ENCODE results near the gene VEZF1. TPM values are rescaled to one million over a fixed set of nuclear protein-coding genes. Genes with fewer than 3 reads are reported as not detected.

The VEZF1 gene
- total and polyA plus RNA-seq, 2 of the 8 experiments (the other 6 are each of a cell fraction or from before 2014, with no cell fraction given) = 28.9 to 61.9 TPM

GRCh38 chr17:58002973-58003372, 14.9 kb upstream of the VEZF1 start:
- Histone ChIP-seq H3K36me3 (ENCODE audit: control insufficient read depth in 2 of 4, insufficient read depth in 4 of 4, low read length in 3 of 4) (peaks cover 13 to 68% (median 43%) of the 10 kb centered on the region in 4 experiments), H3K9ac (replicated peaks in 1 of 4; ENCODE audit: extremely low read depth in 1 of 4, low read depth in 3 of 4, low read length in 3 of 4) (no peak overlapping the region), H3K18ac (ENCODE audit: extremely low read depth, low read length) (no peak overlapping the region), H3K9me3 (ENCODE audit: insufficient read depth in 2 of 2, low read depth in 1 of 2, low read length in 1 of 2) (no peaks in the 10 kb centered on the region), H2AK5ac (ENCODE audit: low read depth, low read length) (no peak overlapping the region), H3K27ac (ENCODE audit: low read depth, low read length) (no peak overlapping the region), H3K4ac (replicated peaks; ENCODE audit: insufficient read length, low read depth, low read length) (no peak overlapping the region), H3K4me2 (ENCODE audit: insufficient read depth in 1 of 2, low read depth in 2 of 2, low read length in 2 of 2) (no peak overlapping the region), H2AFZ (ENCODE audit: low read length) (no peak overlapping the region), H3K14ac (ENCODE audit: insufficient read length) (no peak overlapping the region), H2BK120ac (replicated peaks; ENCODE audit: low read depth, low read length) (no peak overlapping the region), H3K23me2 (ENCODE audit: low read depth, low read length) (peaks cover 10% of the 10 kb centered on the region), H3K4me3 (ENCODE audit: extremely low read depth in 1 of 4, insufficient read depth in 2 of 4, low read depth in 3 of 4, low read length in 4 of 4) (0 out of 8 replicates have a peak overlapping the region, but pooled peaks of 1 of the 4 experiments have one; percentile 92), H4K91ac (replicated peaks; ENCODE audit: insufficient read length, low read length) (no peak overlapping the region), H3K4me1 (replicated peaks in 1 of 4; ENCODE audit: control insufficient read depth in 3 of 4, insufficient read depth in 4 of 4, low read length in 3 of 4) (peaks cover 0 to 11% (median 4%) of the 10 kb centered on the region in 4 experiments; a peak in 4 of 7 replicates), H3K79me1 (ENCODE audit: low read depth, low read length) (no peaks in the 10 kb centered on the region; the same call in 1 of the 2 replicates), H2BK12ac (ENCODE audit: low read depth, low read length) (no peak overlapping the region), H2BK5ac (ENCODE audit: low read depth, low read length) (no peak overlapping the region), H3K56ac (replicated peaks; ENCODE audit: insufficient read length, low read depth, low read length) (no peak overlapping the region), H3K23ac (ENCODE audit: insufficient read length) (no peak overlapping the region), H2BK15ac (ENCODE audit: low read length) (no peak overlapping the region), H3K27me3 (replicated peaks in 1 of 4; ENCODE audit: control insufficient read depth in 3 of 4, extremely low read depth in 1 of 4, insufficient read depth in 3 of 4, low read length in 3 of 4) (no peaks in the 10 kb centered on the region), H3K79me2 (ENCODE audit: control insufficient read depth in 1 of 2, insufficient read depth in 2 of 2, low read length in 2 of 2) (peaks cover 11 to 55% of the 10 kb centered on the region in 2 experiments), H2BK20ac (ENCODE audit: low read length) (no peak overlapping the region), H4K5ac (ENCODE audit: insufficient read length, low read depth, low read length) (no peak overlapping the region), H4K20me1 (replicated peaks in 1 of 2; ENCODE audit: control insufficient read depth in 1 of 2, insufficient read depth in 2 of 2, low read length in 2 of 2) (peaks cover 11 to 15% of the 10 kb centered on the region in 2 experiments), H4K8ac (ENCODE audit: extremely low read depth, insufficient read depth, low read length) (no peak overlapping the region)
- POLR2A ChIA-PET (ENCODE audit: partially characterized antibody) = interaction anchor here (0.7 to 28.0 kb wide), 9 partner anchors 9 to 140 kb away, joined by 3 to 672 read pairs (median 3); partner anchors contain the start of genes DYNLL2, MRPS23 and VEZF1
- DNase-seq (ENCODE audit: low read depth in 1 of 2, low spot score in 2 of 2) (no peak), FAIRE-seq (no peak)
- WGBS, 2 experiments (ENCODE audit: extremely low coverage in 1 of 2, insufficient coverage in 1 of 2, insufficient read length in 1 of 2, insufficient replicate concordance in 2 of 2, low coverage in 1 of 2, low lambda C conversion rate in 2 of 2, missing lambda C conversion rate in 1 of 2) = 97% methylated on average over 2 of the region's 2 CpGs; no CpG with 5 or more reads in 1 of the 2 experiments
- TF ChIP-seq POLR2A (IDR thresholded peaks at IDR 0.05; ENCODE audit: control extremely low read depth in 1 of 2, low read depth in 2 of 2, low read length in 2 of 2) = 0 out of 3 replicates have a peak, but pooled peaks of 1 of the 2 experiments have one; percentile 6
- TF ChIP-seq CBX8 (IDR thresholded peaks at IDR 0.05; ENCODE audit: borderline replicate concordance, low read depth, low read length) = no peak
- CTCF ChIA-PET (ENCODE audit: partially characterized antibody) = interaction anchor here (0.6 to 15.0 kb wide), 6 partner anchors 9 to 1016 kb away, joined by 3 to 384 read pairs (median 3); partner anchors contain the start of gene MRPS23

All from H1 (cell line).